ENCODE results near the gene CAP2. TPM values are rescaled to one million over a fixed set of nuclear protein-coding genes. Genes with fewer than 3 reads are reported as not detected.

The CAP2 gene
- total RNA-seq, 1 experiment from 2014 or later: 7.2 TPM

GRCh38 chr6:17454316-17455005 lies 61.1 kb downstream of the CAP2 start:
- H3K27me3 Mint-ChIP-seq (ENCODE audit: low read depth): no peaks in the 10 kb centered on the region
- no peak overlapping the region for H3K4me3 Mint-ChIP-seq
- ChIA-PET CTCF (no interaction called here), POLR2A (no interaction called here)
- H3K27ac Mint-ChIP-seq: no peak overlapping the region
- no peak; the same call in 1 of the 2 replicates for ATAC-seq
- TF ChIP-seq ATF3 (CRISPR knock-in tag; conservative IDR thresholded peaks at IDR 0.05) (no peak), ELF4 (CRISPR knock-in tag; IDR thresholded peaks at IDR 0.05; ENCODE audit: low read depth) (no peak), MAX (CRISPR knock-in tag; IDR thresholded peaks at IDR 0.05) (no peak), FOXP4 (CRISPR knock-in tag; IDR thresholded peaks at IDR 0.05) (no peak), IRF2 (CRISPR knock-in tag; IDR thresholded peaks at IDR 0.05; ENCODE audit: borderline replicate concordance, low read depth) (no peak), HMGA2 (CRISPR knock-in tag; IDR thresholded peaks at IDR 0.05) (no peak), ZNF263 (CRISPR knock-in tag; IDR thresholded peaks at IDR 0.05; ENCODE audit: low read depth) (no peak), ARID4B (CRISPR knock-in tag; IDR thresholded peaks at IDR 0.05; ENCODE audit: borderline replicate concordance) (no peak), NR1H2 (CRISPR knock-in tag; IDR thresholded peaks at IDR 0.05) (no peak)
- DNase-seq (ENCODE audit: low spot score): no peak
- H3K9me3 Mint-ChIP-seq: peaks cover 3% of the 10 kb centered on the region; the same call in 1 of the 2 replicates
- H3K4me1 Mint-ChIP-seq: peaks cover 17% of the 10 kb centered on the region
- peaks cover 2% of the 10 kb centered on the region; the same call in 1 of the 2 replicates for H3K36me3 Mint-ChIP-seq

- no peaks in the 10 kb centered on the region for H3K27me3 Mint-ChIP-seq (ENCODE audit: low read depth)
- CTCF ChIA-PET: no interaction called here
- H3K4me1 Mint-ChIP-seq: peaks cover 17% of the 10 kb centered on the region
- H3K4me3 Mint-ChIP-seq: no peak overlapping the region
- peaks cover 3% of the 10 kb centered on the region; the same call in 1 of the 2 replicates for H3K9me3 Mint-ChIP-seq
- ATAC-seq: no peak
- POLR2A ChIA-PET: no interaction called here
- H3K36me3 Mint-ChIP-seq: peaks cover 2% of the 10 kb centered on the region; the same call in 1 of the 2 replicates
- no peak for DNase-seq (ENCODE audit: low spot score)
- no peak for TF ChIP-seq AR (CRISPR knock-in tag; IDR thresholded peaks at IDR 0.05)
- TF ChIP-seq MXD4 (CRISPR knock-in tag; IDR thresholded peaks at IDR 0.05; ENCODE audit: borderline replicate concordance): no peak
- no peak for TF ChIP-seq USF1 (CRISPR knock-in tag; IDR thresholded peaks at IDR 0.05)
- TF ChIP-seq E2F4 (CRISPR knock-in tag; IDR thresholded peaks at IDR 0.05; ENCODE audit: borderline replicate concordance, low read depth): no peak
- TF ChIP-seq ETV6 (CRISPR knock-in tag; IDR thresholded peaks at IDR 0.05): no peak
- TF ChIP-seq ELF4 (CRISPR knock-in tag; IDR thresholded peaks at IDR 0.05; ENCODE audit: low read depth): no peak
- H3K27ac Mint-ChIP-seq: no peak overlapping the region
Observed at GRCh38 chr6:17455919-17456318, 62.5 kb downstream of the CAP2 start.
